Pancreas (tissue), 10 donors: ENCODE measurements around the gene KDM1A. TPM values are rescaled to one million over a fixed set of nuclear protein-coding genes. Genes with fewer than 3 reads are reported as not detected.

Experiments used
- ATAC-seq, 4 donors: fragments of 200-7000 bp; cut with Tn5 transposase; one replicate each; pipeline versions ENCODE4 v1.8.0 to v1.9.1; 2020; ENCODE audit warnings: mild to moderate bottlenecking in 4 of 4, moderate library complexity in 4 of 4
- DNase-seq, 6 donors: peaks; one replicate each; pipeline ENCODE4 v3.0.0-alpha.2; 2020
- FAIRE-seq: peaks from 2 replicates; lab custom pipeline; 2012; peaks lifted over from hg19 to GRCh38; lab: Jason Lieb, UNC
- H3K27ac ChIP-seq, 4 donors: fragments of 200-600 bp; sonication (generic); 1 replicate in 3 of 4; 2 replicates in 1 of 4; pipeline versions ENCODE4 v1.5.0 to v1.8.0; 2020
- H3K27me3 ChIP-seq, 4 donors: fragments of 200-600 bp; one replicate each; pipeline ENCODE4 v1.8.0; 2021
- H3K36me3 ChIP-seq, 3 donors: fragments of 200-600 bp; sonication (generic) in 1 of 3; one replicate each; pipeline versions ENCODE4 v1.5.0 to v1.8.0; 2020 to 2021
- H3K4me1 ChIP-seq, 3 donors: fragments of 200-600 bp; one replicate each; pipeline ENCODE4 v1.8.0; 2021
- H3K4me3 ChIP-seq, 4 donors: fragments of 200-600 bp; sonication (generic) in 2 of 4; one replicate each; pipeline versions ENCODE4 v1.5.0 to v1.8.0; 2020 to 2021
- H3K9me3 ChIP-seq, 4 donors: fragments of 200-600 bp; one replicate each; pipeline ENCODE4 v1.8.0; 2021
- WGBS, 2 donors: extraction: QIAGEN DNeasy Blood & Tissue Kit; methylation state at CpG; one replicate each; pipeline ENCODE4 v1.1.7; 2013; 5-methylcytosine and 5-hydroxymethylcytosine counted together
- intact Hi-C, 3 donors: fragments of 100-400 bp; cut with DNase I; formaldehyde crosslinking; loops; one replicate each; pipeline versions ENCODE4 v1.11.1 to v1.14.2; 2022
- polyA plus RNA-seq, 2 donors: library from polyadenylated mRNA; stranded (reverse); fragments of 200-250 nt; gene quantifications; one replicate each; pipeline ENCODE4 v1.2.3, GENCODE V29; 2013
- total RNA-seq, 6 donors: library from RNA; stranded (reverse); fragmentation: NEBNext Ultra II Directional in 4 of 6; extraction: Animal tissue kit (Norgen Biotek cat#: 25700) in 4 of 6; gene quantifications; one replicate each; pipeline versions ENCODE4 v1.2.1 to v1.2.4, GENCODE V29; 2021 to 2023
- TF ChIP-seq, protein P1 (sequence below), 4 donors: fragments of 200-600 bp; sonication (generic) in 3 of 4; IDR thresholded peaks; one replicate each; pipeline versions ENCODE4 v1.5.0 to v1.8.0; 2021; ENCODE audit warnings: antibody characterized with exemption in 4 of 4
- donor health status: healthy with polysubstance abuse.
- donor health status: DM: no; HTN: no; CAD: no; lungs with moderate emphysema.
- donor health status: DM: no; HTN: no; CAD: no.
- donor health status: control.
- donor health status: control.
- donor health status: Bipolar disorder and iron deficiency.
- donor health status: DM: yes; HTN: yes; CAD: no.
- donor health status: DM: no; HTN: no; CAD: no.
- donor health status: DM: no; HTN: no; CAD: no.
- donor health status: DM: yes; HTN: yes; CAD: no.

The KDM1A gene
- total and polyA plus RNA-seq, 8 donors = 13.7 to 31.9 (median 22.9) TPM

DNA sequence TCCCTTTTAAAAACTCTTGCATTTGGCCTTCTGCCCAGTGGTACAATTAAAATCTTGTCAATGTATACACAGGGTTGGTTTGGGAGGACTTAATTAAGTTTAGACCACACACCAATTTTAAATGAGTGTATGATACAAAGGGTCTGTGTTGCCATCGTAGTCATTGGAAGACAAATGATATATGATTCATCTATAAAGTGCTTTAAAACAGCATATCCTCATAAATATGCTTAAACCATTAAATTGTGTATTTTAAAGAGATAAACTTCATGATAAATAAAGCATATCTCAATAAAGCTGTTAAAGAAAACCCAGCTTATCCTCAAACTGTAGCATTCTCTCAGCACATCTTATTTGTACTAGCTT, 79.9 kb downstream of the KDM1A start:
- ATAC-seq (no peak), FAIRE-seq (no peak), DNase-seq (no peak)
- 98 to 99% methylated on average over 1 of the region's 1 CpG for WGBS, 2 donors
- Histone ChIP-seq H3K27ac (no peak overlapping the region), H3K4me3 (no peak overlapping the region), H3K9me3 (no peaks in the 10 kb centered on the region), H3K4me1 (peaks cover 0 to 28% (median 0%) of the 10 kb centered on the region in 3 donors), H3K27me3 (no peaks in the 10 kb centered on the region), H3K36me3 (no peaks in the 10 kb centered on the region)
- TF ChIP-seq, protein P1, sequence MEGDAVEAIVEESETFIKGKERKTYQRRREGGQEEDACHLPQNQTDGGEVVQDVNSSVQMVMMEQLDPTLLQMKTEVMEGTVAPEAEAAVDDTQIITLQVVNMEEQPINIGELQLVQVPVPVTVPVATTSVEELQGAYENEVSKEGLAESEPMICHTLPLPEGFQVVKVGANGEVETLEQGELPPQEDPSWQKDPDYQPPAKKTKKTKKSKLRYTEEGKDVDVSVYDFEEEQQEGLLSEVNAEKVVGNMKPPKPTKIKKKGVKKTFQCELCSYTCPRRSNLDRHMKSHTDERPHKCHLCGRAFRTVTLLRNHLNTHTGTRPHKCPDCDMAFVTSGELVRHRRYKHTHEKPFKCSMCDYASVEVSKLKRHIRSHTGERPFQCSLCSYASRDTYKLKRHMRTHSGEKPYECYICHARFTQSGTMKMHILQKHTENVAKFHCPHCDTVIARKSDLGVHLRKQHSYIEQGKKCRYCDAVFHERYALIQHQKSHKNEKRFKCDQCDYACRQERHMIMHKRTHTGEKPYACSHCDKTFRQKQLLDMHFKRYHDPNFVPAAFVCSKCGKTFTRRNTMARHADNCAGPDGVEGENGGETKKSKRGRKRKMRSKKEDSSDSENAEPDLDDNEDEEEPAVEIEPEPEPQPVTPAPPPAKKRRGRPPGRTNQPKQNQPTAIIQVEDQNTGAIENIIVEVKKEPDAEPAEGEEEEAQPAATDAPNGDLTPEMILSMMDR (IDR thresholded peaks at IDR 0.05) = no peak
- intact Hi-C loops = loop anchor here in 2 of 3 donors (2.0 to 5.0 kb wide), 2 partner anchors 86 to 88 kb away; no protein-coding TSS in a partner anchor

DNA sequence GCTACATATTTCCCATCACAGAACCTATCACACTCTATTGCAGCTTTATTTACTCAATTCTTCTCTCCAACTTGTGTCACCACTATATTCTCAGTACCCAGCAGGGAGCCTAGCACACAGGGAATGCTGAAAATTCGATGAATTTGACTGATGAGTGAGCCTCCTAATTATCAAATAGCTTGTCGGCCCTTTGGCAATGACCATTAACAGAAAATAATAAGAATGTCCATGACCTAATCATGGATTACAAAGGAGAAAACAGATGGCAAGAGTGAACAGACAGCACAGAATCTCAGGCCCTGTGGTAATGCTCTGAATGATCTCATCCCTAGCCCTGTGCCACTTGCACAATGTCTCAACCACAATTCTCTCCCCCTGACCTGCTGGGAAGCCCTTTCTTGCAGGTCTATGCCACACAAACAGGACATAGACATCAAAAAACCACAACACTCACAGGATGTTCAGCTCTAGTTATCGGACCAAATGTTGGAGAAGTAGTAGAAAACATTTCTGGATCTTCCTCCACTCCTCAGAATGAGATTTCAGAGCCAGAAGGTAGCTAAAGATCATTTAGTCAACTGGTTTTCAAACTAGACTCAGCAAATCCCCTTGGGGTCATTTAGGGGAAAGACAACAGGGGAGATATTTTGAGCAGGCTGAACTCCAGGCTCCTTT, 80.9 kb downstream of the KDM1A start:
- FAIRE-seq = no peak
- H3K4me1 ChIP-seq = peaks cover 0 to 28% (median 0%) of the 10 kb centered on the region in 3 donors
- no peaks in the 10 kb centered on the region for H3K36me3 ChIP-seq
- no peak overlapping the region for H3K4me3 ChIP-seq
- H3K27ac ChIP-seq = no peak overlapping the region
- TF ChIP-seq, protein P1 (IDR thresholded peaks at IDR 0.05) = no peak
- H3K9me3 ChIP-seq = no peaks in the 10 kb centered on the region
- peak in 2 of 4 donors; percentile 57 to 75 for ATAC-seq
- intact Hi-C loops = loop anchor here in 1 of 3 donors (10.0 kb wide), 1 partner anchor 85 kb away; no protein-coding TSS in a partner anchor
- H3K27me3 ChIP-seq = no peaks in the 10 kb centered on the region
- DNase-seq = no peak
- WGBS, 2 donors = 58 to 60% methylated on average over 3 of the region's 3 CpGs

DNA sequence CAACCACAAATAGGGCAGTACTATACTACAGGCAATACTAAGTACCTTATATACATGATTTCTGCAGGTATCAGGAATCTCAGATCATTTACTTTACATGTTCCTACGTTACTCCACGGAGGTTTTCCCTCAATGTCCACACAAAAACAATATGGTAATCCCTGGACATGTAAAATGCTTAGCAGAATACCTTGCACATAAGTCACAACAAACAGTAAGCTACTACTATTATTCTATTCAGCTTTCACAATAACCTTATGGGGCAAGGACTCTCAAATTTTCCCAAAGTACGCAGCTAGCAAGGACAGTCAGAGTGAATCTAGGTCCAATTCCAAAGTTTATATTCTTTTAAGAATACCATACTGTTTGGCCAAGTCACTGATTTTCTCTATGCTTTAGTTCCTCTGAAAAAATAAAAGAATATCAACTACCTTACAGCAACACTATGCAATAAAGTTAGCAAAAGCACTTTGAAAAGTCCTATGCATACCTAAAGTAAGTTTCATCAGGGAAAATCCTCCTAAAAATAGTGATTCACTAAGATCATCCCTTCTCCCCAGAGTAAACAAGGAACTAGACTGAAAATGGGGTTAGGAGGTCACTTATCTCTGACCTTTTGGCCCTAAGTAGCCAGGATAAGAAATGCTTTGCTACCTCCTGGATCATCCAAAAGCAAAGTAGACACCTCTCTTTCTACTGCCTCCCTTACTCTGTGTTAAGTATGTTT, 82.0 kb downstream of the KDM1A start:
- WGBS, 2 donors = 81 to 87% methylated on average over 3 of the region's 3 CpGs
- Histone ChIP-seq H3K4me1 (peaks cover 0 to 28% (median 0%) of the 10 kb centered on the region in 3 donors), H3K9me3 (no peaks in the 10 kb centered on the region), H3K27me3 (no peaks in the 10 kb centered on the region), H3K4me3 (no peak overlapping the region), H3K27ac (no peak overlapping the region), H3K36me3 (no peaks in the 10 kb centered on the region)
- FAIRE-seq (no peak), ATAC-seq (no peak), DNase-seq (no peak)
- TF ChIP-seq, protein P1 (IDR thresholded peaks at IDR 0.05) = no peak
- intact Hi-C loops = loop anchor here in 1 of 3 donors (10.0 kb wide), 1 partner anchor 84 kb away; no protein-coding TSS in a partner anchor

DNA sequence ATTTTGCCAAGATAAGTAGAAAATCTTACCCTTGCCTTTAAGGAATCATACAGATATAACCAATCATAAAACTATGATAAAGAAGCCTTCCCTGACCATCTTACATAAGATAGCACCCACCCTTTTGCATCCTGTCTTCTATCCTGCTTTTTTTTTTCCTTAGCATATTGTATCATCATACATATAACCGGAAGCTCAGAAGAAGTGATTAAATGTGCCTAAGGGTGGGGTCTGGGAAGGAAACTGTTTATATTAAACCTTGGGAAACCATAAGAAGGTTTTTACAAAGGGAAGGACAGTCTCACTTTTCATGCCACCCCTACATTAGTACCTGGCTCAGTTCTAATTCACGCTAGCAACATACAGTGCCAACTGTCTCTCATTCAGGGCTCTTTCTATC, 82.6 kb downstream of the KDM1A start:
- TF ChIP-seq, protein P1 (IDR thresholded peaks at IDR 0.05) = no peak
- H3K9me3 ChIP-seq = no peaks in the 10 kb centered on the region
- H3K27ac ChIP-seq = no peak overlapping the region
- intact Hi-C loops = loop anchor here in 1 of 3 donors (10.0 kb wide), 1 partner anchor 83 kb away; no protein-coding TSS in a partner anchor
- H3K27me3 ChIP-seq = no peaks in the 10 kb centered on the region
- 84 to 85% methylated on average over 2 of the region's 2 CpGs for WGBS, 2 donors
- no peaks in the 10 kb centered on the region for H3K36me3 ChIP-seq
- H3K4me1 ChIP-seq = peaks cover 0 to 28% (median 0%) of the 10 kb centered on the region in 3 donors
- ATAC-seq = no peak
- no peak for FAIRE-seq
- H3K4me3 ChIP-seq = no peak overlapping the region
- DNase-seq = no peak
